Dermis microvascular lymphatic vessel endothelial cell (primary cell): ENCODE results near the gene SPSB1. TPM values are rescaled to one million over a fixed set of nuclear protein-coding genes. Genes with fewer than 3 reads are reported as not detected.

Experiments used
- DNase-seq, 2 donors: peaks; one replicate each; pipeline versions ENCODE4 v3.0.0 to v3.0.0-alpha.2; 2010; ENCODE audit warnings: low read depth in 2 of 2
- total RNA-seq: library from RNA; depleted of rRNA; stranded (reverse); fragments of >200 nt; gene quantifications from 2 replicates; pipeline ENCODE4 v1.2.1, GENCODE V29; 2014

SPSB1 gene
- total RNA-seq, 1 donor from 2014 or later, result 26.4 TPM

DNA sequence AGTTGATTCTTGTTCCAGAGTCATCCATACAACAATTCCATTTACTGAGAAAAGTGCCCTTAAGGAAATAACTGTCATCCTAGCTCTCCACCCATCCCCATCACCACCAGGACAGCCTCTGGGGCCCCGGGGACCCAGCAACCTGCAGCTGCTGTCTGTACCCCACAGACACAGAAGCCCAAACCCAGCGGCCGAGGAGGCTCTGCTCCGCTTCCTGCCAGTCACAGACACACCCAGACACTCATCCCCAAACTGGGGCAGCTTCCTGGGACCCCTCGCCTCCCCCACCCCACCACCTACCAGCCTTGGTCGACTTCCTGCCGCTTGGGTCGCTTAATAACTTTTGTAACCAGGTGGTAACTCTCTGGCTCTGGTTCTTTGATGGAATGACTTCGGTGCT lies 125.0 kb downstream of the SPSB1 start:
- DNase-seq, result no peak

DNA sequence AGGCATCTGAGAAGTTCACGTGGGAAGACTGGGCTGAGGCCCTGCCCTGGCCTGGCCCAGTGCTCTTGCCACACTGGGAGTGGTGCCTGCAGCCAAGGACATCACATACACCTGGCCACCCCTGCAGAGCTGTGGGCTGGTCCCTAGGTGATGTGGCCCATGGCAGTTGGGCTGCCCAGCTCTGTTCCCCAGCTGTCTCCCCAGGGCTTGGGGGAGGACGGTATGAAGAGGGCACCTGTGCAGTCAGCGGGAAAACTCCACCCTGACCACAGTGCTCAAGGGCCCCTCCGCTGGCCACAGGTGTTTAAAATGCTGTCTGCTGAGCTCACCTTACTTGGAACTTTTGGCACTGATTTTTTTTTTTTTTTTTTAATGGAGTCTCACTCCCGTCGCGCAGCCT lies 126.2 kb downstream of the SPSB1 start:
- no peak for DNase-seq

Other genes with a start within 250 kb of the SPSB1 start
- 0.13 and 0.25 TPM in 2 replicates for gene SLC2A5, start 223.3 kb upstream of the SPSB1 start, total RNA-seq
- gene GPR157, start 163.8 kb upstream of the SPSB1 start, total RNA-seq, result 3.9 and 5.1 TPM in 2 replicates
- 14.0 and 31.2 TPM in 2 replicates for gene H6PD, start 58.1 kb upstream of the SPSB1 start, total RNA-seq
- gene SLC25A33, start 246.6 kb downstream of the SPSB1 start, total RNA-seq, result 4.0 and 5.3 TPM in 2 replicates